ENCODE data around the gene LGALS1. TPM values are rescaled to one million over a fixed set of nuclear protein-coding genes. Genes with fewer than 3 reads are reported as not detected.
"Not testable (repeated sequence)": the region's sequence is repeated elsewhere in the genome, so short reads cannot be mapped to it uniquely, and the experiment has no call there.

Gene LGALS1
- total RNA-seq, 2 experiments from 2014 or later, result 85.1 to 93.7 TPM

DNA sequence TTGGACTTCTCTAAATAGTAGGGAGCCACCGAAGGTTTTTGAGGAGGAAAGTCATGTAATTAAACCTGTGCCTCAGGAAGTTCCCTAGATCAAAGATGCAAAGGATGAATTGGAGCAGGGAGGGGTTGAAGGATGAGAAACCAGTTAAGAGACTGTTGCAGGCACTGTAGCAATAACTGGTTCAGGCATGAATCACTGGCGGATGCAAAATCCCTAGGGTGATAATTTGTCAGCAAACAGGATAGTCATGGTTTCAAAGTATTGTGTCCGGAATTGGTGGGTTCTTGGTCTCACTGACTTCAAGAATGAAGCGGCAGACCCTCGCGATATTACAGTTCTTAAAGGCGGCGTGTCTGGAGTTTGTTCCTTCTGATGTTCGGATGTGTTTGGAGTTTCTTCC, 41.3 kb downstream of the LGALS1 start:
- no peak overlapping the region for H3K27ac ChIP-seq (ENCODE audit: low read depth in 1 of 2, low read length in 2 of 2)
- no peak overlapping the region for H3K4me3 ChIP-seq (ENCODE audit: low read length)
- Mint-ChIP-seq H3K4me1 (ENCODE audit: low read depth) (no peaks in the 10 kb centered on the region), H3K27me3 (no peaks in the 10 kb centered on the region), H3K36me3 (ENCODE audit: low read depth) (peaks cover 8% of the 10 kb centered on the region), H3K9me3 (no peaks in the 10 kb centered on the region), H3K4me3 (no peak overlapping the region), H3K27ac (no peak overlapping the region)
- CTCF ChIA-PET, result no interaction called here
- intact Hi-C loops (cut with DNase I, micrococcal nuclease), result no loop called here
- POLR2A ChIA-PET, result no interaction called here
- no peak for ATAC-seq (ENCODE audit: poor library complexity)
- H3K9me3 ChIP-seq (ENCODE audit: control insufficient read depth in 1 of 2, insufficient read depth in 1 of 2, low read length in 2 of 2), result no peaks in the 10 kb centered on the region
- H3K36me3 ChIP-seq (ENCODE audit: insufficient read depth, low read length), result no peaks in the 10 kb centered on the region
- TF ChIP-seq, protein P1, sequence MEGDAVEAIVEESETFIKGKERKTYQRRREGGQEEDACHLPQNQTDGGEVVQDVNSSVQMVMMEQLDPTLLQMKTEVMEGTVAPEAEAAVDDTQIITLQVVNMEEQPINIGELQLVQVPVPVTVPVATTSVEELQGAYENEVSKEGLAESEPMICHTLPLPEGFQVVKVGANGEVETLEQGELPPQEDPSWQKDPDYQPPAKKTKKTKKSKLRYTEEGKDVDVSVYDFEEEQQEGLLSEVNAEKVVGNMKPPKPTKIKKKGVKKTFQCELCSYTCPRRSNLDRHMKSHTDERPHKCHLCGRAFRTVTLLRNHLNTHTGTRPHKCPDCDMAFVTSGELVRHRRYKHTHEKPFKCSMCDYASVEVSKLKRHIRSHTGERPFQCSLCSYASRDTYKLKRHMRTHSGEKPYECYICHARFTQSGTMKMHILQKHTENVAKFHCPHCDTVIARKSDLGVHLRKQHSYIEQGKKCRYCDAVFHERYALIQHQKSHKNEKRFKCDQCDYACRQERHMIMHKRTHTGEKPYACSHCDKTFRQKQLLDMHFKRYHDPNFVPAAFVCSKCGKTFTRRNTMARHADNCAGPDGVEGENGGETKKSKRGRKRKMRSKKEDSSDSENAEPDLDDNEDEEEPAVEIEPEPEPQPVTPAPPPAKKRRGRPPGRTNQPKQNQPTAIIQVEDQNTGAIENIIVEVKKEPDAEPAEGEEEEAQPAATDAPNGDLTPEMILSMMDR (IDR thresholded peaks at IDR 0.05), result no peak
- H3K4me1 ChIP-seq (ENCODE audit: insufficient read depth, low read length), result no peaks in the 10 kb centered on the region
- no peak for DNase-seq
- no peaks in the 10 kb centered on the region for H3K27me3 ChIP-seq (ENCODE audit: control insufficient read depth in 1 of 2, insufficient read depth in 2 of 2, low read length in 2 of 2)

DNA sequence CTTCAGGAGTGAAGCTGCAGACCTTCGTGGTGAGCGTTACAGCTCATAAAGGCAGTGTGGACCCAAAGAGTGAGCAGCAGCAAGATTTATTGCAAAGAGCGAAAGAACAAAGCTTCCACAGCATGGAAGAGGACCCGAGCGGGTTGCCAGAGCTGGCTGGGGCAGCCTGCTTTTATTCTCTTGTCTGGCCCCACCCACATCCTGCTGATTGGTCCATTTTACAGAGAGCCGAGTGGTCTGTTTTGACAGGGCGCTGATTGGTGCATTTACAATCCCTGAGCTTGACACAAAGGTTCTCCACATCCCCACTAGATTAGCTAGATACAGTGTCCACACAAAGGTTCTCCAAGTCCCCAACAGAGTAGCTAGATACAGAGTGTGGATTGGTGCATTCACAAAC, 41.8 kb downstream of the LGALS1 start:
- H3K9me3 Mint-ChIP-seq; H3K27ac ChIP-seq (ENCODE audit: low read depth in 1 of 2, low read length in 2 of 2); H3K36me3 Mint-ChIP-seq (ENCODE audit: low read depth); H3K27me3 ChIP-seq (ENCODE audit: control insufficient read depth in 1 of 2, insufficient read depth in 2 of 2, low read length in 2 of 2); H3K9me3 ChIP-seq (ENCODE audit: control insufficient read depth in 1 of 2, insufficient read depth in 1 of 2, low read length in 2 of 2); DNase-seq; ATAC-seq (ENCODE audit: poor library complexity); H3K4me3 Mint-ChIP-seq; H3K4me3 ChIP-seq (ENCODE audit: low read length); POLR2A ChIA-PET; H3K4me1 Mint-ChIP-seq (ENCODE audit: low read depth); H3K27me3 Mint-ChIP-seq; H3K4me1 ChIP-seq (ENCODE audit: insufficient read depth, low read length); H3K36me3 ChIP-seq (ENCODE audit: insufficient read depth, low read length); intact Hi-C loops (cut with DNase I, micrococcal nuclease); CTCF ChIA-PET; H3K27ac Mint-ChIP-seq: not testable (repeated sequence)

DNA sequence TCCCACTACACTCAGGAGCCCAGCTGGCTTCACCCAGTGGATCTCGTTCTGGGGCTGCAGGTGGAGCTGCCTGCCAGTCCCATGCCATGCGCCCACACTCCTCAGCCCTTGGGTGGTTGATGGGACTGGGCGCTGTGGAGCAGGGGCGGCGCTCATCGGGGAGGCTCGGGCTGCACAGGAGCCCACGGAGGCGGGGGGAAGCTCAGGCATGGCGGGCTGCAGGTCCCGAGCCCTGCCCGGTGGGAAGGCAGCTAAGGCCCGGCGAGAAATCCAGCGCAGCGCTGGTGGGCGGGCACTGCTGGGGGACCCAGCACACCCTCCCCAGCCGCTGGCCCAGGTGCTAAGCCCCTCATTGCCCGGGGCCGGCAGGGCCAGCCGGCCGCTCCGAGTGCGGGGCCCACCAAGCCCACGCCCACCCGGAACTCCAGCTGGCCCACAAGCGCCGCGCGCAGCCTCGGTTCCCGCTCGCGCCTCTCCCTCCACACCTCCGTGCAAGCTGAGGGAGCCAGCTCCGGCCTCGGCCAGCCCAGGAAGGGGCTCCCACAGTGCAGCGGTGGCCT, 42.4 kb downstream of the LGALS1 start:
- H3K27ac ChIP-seq (ENCODE audit: low read depth in 1 of 2, low read length in 2 of 2); intact Hi-C loops (cut with DNase I, micrococcal nuclease); H3K27me3 ChIP-seq (ENCODE audit: control insufficient read depth in 1 of 2, insufficient read depth in 2 of 2, low read length in 2 of 2); H3K4me1 Mint-ChIP-seq (ENCODE audit: low read depth); CTCF ChIA-PET; H3K27me3 Mint-ChIP-seq; H3K9me3 Mint-ChIP-seq; DNase-seq; H3K4me1 ChIP-seq (ENCODE audit: insufficient read depth, low read length); H3K9me3 ChIP-seq (ENCODE audit: control insufficient read depth in 1 of 2, insufficient read depth in 1 of 2, low read length in 2 of 2); H3K4me3 ChIP-seq (ENCODE audit: low read length); H3K36me3 ChIP-seq (ENCODE audit: insufficient read depth, low read length); H3K36me3 Mint-ChIP-seq (ENCODE audit: low read depth); H3K27ac Mint-ChIP-seq; H3K4me3 Mint-ChIP-seq; ATAC-seq (ENCODE audit: poor library complexity); POLR2A ChIA-PET: not testable (repeated sequence)

DNA sequence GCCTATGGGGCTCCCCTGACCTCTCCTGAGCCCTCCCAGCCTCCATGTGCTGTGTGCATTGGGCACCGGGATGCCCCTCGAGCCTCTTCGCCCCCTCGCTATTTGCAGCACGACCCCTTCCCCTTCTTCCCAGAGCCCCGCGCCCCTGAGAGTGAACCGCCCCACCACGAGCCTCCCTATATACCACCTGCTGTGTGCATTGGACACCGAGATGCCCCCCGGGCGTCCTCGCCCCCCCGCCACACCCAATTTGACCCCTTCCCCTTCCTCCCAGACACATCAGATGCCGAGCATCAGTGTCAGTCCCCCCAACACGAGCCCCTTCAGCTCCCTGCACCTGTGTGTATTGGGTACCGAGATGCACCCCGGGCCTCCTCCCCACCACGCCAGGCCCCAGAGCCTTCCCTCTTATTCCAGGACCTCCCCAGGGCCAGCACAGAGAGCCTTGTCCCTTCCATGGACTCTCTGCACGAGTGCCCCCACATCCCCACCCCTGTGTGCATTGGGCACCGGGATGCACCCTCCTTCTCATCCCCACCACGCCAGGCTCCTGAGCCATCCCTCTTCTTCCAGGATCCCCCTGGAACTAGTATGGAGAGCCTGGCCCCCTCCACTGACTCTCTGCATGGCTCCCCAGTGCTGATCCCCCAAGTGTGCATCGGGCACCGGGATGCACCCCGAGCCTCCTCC, 50.3 kb downstream of the LGALS1 start:
- no peak for ATAC-seq (ENCODE audit: poor library complexity)
- intact Hi-C loops (cut with DNase I, micrococcal nuclease), result no loop called here
- H3K27ac Mint-ChIP-seq, result no peak overlapping the region

More for the DNA sequence above, 50.3 kb downstream of the LGALS1 start:
- no peak for DNase-seq
- ChIA-PET CTCF (no interaction called here), POLR2A (no interaction called here)
- Histone ChIP-seq H3K27me3 (ENCODE audit: control insufficient read depth in 1 of 2, insufficient read depth in 2 of 2, low read length in 2 of 2) (no peaks in the 10 kb centered on the region), H3K4me3 (ENCODE audit: low read length) (no peak overlapping the region), H3K4me1 (ENCODE audit: insufficient read depth, low read length) (no peaks in the 10 kb centered on the region), H3K36me3 (ENCODE audit: insufficient read depth, low read length) (no peaks in the 10 kb centered on the region), H3K27ac (ENCODE audit: low read depth in 1 of 2, low read length in 2 of 2) (no peak overlapping the region), H3K9me3 (ENCODE audit: control insufficient read depth in 1 of 2, insufficient read depth in 1 of 2, low read length in 2 of 2) (no peaks in the 10 kb centered on the region)
- Mint-ChIP-seq H3K36me3 (ENCODE audit: low read depth) (no peaks in the 10 kb centered on the region), H3K4me1 (ENCODE audit: low read depth) (no peaks in the 10 kb centered on the region), H3K4me3 (no peak overlapping the region), H3K9me3 (no peaks in the 10 kb centered on the region), H3K27me3 (no peaks in the 10 kb centered on the region)
- TF ChIP-seq, protein P1 (IDR thresholded peaks at IDR 0.05), result no peak

All from CD4-positive, alpha-beta T cell (primary cell).